ENCODE measurements around the gene GRPEL2.

- no peak for TF ChIP-seq CTCF (tag by site-specific recombination; IDR thresholded peaks at IDR 0.05)
- peak; percentile 37; the same call in 1 of the 2 replicates for TF ChIP-seq ZNF558 (tag by site-specific recombination; IDR thresholded peaks at IDR 0.05)
- no peak for TF ChIP-seq ZNF175 (tag by site-specific recombination; IDR thresholded peaks at IDR 0.05)
- TF ChIP-seq PRDM6 (tag by site-specific recombination; IDR thresholded peaks at IDR 0.05): no peak
- TF ChIP-seq HIC1 (tag by site-specific recombination; IDR thresholded peaks at IDR 0.05): no peak
- TF ChIP-seq ZNF843 (tag by site-specific recombination; IDR thresholded peaks at IDR 0.05): peak; percentile 58
- no peak for TF ChIP-seq ZNF530 (tag by site-specific recombination; IDR thresholded peaks at IDR 0.05; ENCODE audit: low read depth)
- 0 out of 2 replicates have a peak, but pooled peaks have one; percentile 10 for TF ChIP-seq ZNF146 (tag by site-specific recombination; IDR thresholded peaks at IDR 0.05)
- TF ChIP-seq ZNF292 (tag by site-specific recombination; IDR thresholded peaks at IDR 0.05; ENCODE audit: borderline replicate concordance, low read depth): no peak
- no peak for TF ChIP-seq MZF1 (tag by site-specific recombination; IDR thresholded peaks at IDR 0.05; ENCODE audit: borderline replicate concordance)
- no peak for TF ChIP-seq ZNF776 (tag by site-specific recombination; IDR thresholded peaks at IDR 0.05; ENCODE audit: borderline replicate concordance)
Measured at GRCh38 chr5:149345147-149345891, at the start of gene GRPEL2.
